Fibroblast of lung (primary cell): ENCODE data around the gene ENOX1. TPM values are rescaled to one million over a fixed set of nuclear protein-coding genes. Genes with fewer than 3 reads are reported as not detected.

ENCODE experiments used
- DNase-seq, 2 donors: peaks; one replicate each; pipeline versions ENCODE4 v3.0.0 to v3.0.0-alpha.2; 2010; ENCODE audit warnings: low read depth in 2 of 2
- H2AFZ ChIP-seq: 2 replicates; pipeline ENCODE4 v1.5.1; 2012; ENCODE audit warnings: low read length, control low read depth, inconsistent platforms
- H3K27ac ChIP-seq: 2 replicates; pipeline ENCODE4 v1.5.1; 2011; ENCODE audit warnings: low read length, control low read depth; ENCODE audit not compliant: insufficient read depth
- H3K27me3 ChIP-seq: 2 replicates; pipeline ENCODE4 v1.5.1; 2011; ENCODE audit warnings: mild to moderate bottlenecking, low read length; ENCODE audit not compliant: control insufficient read depth, insufficient read depth
- H3K36me3 ChIP-seq: 2 replicates; pipeline ENCODE4 v1.5.1; 2011; ENCODE audit warnings: low read length; ENCODE audit not compliant: control insufficient read depth, insufficient read depth
- H3K4me1 ChIP-seq: 2 replicates; pipeline ENCODE4 v1.5.1; 2011; ENCODE audit warnings: low read length; ENCODE audit not compliant: control insufficient read depth, insufficient read depth; ENCODE audit errors: extremely low read depth
- H3K4me2 ChIP-seq: 2 replicates; pipeline ENCODE4 v1.5.1; 2011; ENCODE audit warnings: low read length, control low read depth; ENCODE audit not compliant: insufficient read depth; ENCODE audit errors: extremely low read depth
- H3K4me3 ChIP-seq, 4 experiments: fragments of 200-600 bp in 1 of 4; sonication (generic) in 1 of 4; replicated peaks in 1 of 4; 2 replicates each; pipeline ENCODE4 v1.5.1; 2011 to 2016; ENCODE audit warnings: low read length in 4 of 4, low read depth in 3 of 4, mild to moderate bottlenecking in 3 of 4, control low read depth in 2 of 4, inconsistent platforms in 1 of 4, mixed read lengths in 1 of 4; ENCODE audit not compliant: insufficient read depth in 1 of 4; ENCODE audit errors: control extremely low read depth in 1 of 4
- H3K79me2 ChIP-seq: 2 replicates; pipeline ENCODE4 v1.5.1; 2012; ENCODE audit warnings: mild to moderate bottlenecking, low read length, inconsistent platforms; ENCODE audit not compliant: control insufficient read depth, insufficient read depth
- H3K9ac ChIP-seq: 2 replicates; pipeline ENCODE4 v1.5.1; 2011; ENCODE audit warnings: mild to moderate bottlenecking, low read length, control low read depth; ENCODE audit not compliant: insufficient read depth
- H3K9me3 ChIP-seq: 2 replicates; pipeline ENCODE4 v1.5.1; 2012; ENCODE audit warnings: low read depth, low read length; ENCODE audit not compliant: control insufficient read depth, insufficient read depth
- H4K20me1 ChIP-seq: 2 replicates; pipeline ENCODE4 v1.5.1; 2011; ENCODE audit warnings: low read length; ENCODE audit not compliant: control insufficient read depth, insufficient read depth; ENCODE audit errors: extremely low read depth
- EZH2 ChIP-seq: IDR thresholded peaks from 2 replicates; pipeline ENCODE4 v1.5.1; 2012; ENCODE audit warnings: low read length, control low read depth, mild to moderate bottlenecking; ENCODE audit errors: missing control alignments
- polyA plus RNA-seq, 2 donors: library from polyadenylated mRNA; depleted of rRNA in 1 of 2; stranded (reverse) in 1 of 2; unstranded in 1 of 2; fragments of >200 nt; gene quantifications; 2 replicates each; pipeline ENCODE4 v1.2.1, GENCODE V29; 2011 to 2012; ENCODE audit warnings: missing spikeins in 1 of 2
- total RNA-seq: library from RNA; depleted of rRNA; stranded (reverse); fragments of >200 nt; gene quantifications from 2 replicates; pipeline ENCODE4 v1.2.1, GENCODE V29; 2014
- TF ChIP-seq, protein P1 (sequence below), 2 donors: IDR thresholded peaks in 1 of 2; conservative IDR thresholded peaks in 1 of 2; 1 replicate in 1 of 2; 2 replicates in 1 of 2; pipeline ENCODE4 v1.5.1; 2011 to 2012; ENCODE audit warnings: low read length in 2 of 2, control low read depth in 1 of 2, inconsistent platforms in 1 of 2, low read depth in 1 of 2, mild to moderate bottlenecking in 1 of 2

ENOX1 gene
- total and polyA plus RNA-seq, 2 donors (not counting 1 experiment from before 2014, with no cell fraction given): 3.5 to 7.6 TPM

DNA sequence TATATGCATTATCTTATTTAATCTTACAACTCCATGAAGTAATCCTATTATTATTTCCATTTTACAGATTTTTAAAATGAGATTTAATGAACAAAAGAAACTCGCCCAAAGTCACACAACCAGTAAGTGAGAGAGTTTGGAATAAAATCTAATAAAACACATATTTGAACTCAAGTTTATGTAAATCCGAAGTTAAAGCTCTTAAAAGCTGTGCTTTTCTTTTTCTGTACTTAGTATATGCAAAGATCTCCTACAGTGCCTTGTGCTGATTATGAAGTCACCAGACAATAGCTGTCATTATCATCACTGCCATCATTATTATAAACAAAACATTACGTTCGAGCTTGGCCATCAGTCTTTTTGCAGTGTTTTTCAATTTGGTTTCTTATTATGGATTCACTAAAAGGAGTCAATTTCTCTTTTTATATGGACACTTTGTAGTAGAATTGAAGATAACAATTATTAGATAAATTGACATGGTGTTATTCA, 29.7 kb upstream of the ENOX1 start:
- no peak overlapping the region for H2AFZ ChIP-seq
- H4K20me1 ChIP-seq: no peaks in the 10 kb centered on the region
- peaks cover 3% of the 10 kb centered on the region for H3K4me1 ChIP-seq
- H3K79me2 ChIP-seq: no peaks in the 10 kb centered on the region
- no peak overlapping the region for H3K4me3 ChIP-seq
- no peak for DNase-seq
- H3K9ac ChIP-seq: no peak overlapping the region
- no peak overlapping the region for H3K27ac ChIP-seq
- H3K4me2 ChIP-seq: no peak overlapping the region
- no peaks in the 10 kb centered on the region for H3K9me3 ChIP-seq
- H3K27me3 ChIP-seq: no peaks in the 10 kb centered on the region
- no peaks in the 10 kb centered on the region for H3K36me3 ChIP-seq
- no peak for TF ChIP-seq EZH2
- TF ChIP-seq, protein P1, sequence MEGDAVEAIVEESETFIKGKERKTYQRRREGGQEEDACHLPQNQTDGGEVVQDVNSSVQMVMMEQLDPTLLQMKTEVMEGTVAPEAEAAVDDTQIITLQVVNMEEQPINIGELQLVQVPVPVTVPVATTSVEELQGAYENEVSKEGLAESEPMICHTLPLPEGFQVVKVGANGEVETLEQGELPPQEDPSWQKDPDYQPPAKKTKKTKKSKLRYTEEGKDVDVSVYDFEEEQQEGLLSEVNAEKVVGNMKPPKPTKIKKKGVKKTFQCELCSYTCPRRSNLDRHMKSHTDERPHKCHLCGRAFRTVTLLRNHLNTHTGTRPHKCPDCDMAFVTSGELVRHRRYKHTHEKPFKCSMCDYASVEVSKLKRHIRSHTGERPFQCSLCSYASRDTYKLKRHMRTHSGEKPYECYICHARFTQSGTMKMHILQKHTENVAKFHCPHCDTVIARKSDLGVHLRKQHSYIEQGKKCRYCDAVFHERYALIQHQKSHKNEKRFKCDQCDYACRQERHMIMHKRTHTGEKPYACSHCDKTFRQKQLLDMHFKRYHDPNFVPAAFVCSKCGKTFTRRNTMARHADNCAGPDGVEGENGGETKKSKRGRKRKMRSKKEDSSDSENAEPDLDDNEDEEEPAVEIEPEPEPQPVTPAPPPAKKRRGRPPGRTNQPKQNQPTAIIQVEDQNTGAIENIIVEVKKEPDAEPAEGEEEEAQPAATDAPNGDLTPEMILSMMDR (conservative IDR thresholded peaks at IDR 0.05 in 1 of 2, IDR thresholded peaks at IDR 0.05 in 1 of 2; ENCODE audit: low read depth in 1 of 2, low read length in 2 of 2): no peak

DNA sequence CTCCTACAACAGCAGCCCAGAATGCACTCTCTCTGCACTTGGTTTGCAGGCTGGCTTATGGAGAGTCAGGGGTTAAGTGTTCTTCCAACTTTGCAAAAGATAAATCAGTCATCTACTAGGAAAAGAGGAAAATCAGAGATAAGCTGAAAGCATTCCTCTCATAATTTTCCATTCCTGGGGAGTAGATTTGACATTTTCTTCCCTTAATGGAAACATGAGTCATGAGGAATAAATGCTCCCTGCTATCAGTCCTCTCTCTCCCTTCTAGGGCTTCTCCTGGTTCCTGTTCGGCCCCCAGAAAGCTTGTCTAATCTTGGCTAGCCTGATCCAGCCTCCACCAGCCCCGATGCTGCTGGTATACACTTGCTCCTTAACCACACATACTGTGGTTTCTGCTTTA, 28.4 kb upstream of the ENOX1 start:
- H2AFZ ChIP-seq: peak overlapping the region; percentile 9
- H4K20me1 ChIP-seq: no peaks in the 10 kb centered on the region
- no peaks in the 10 kb centered on the region for H3K27me3 ChIP-seq
- no peaks in the 10 kb centered on the region for H3K9me3 ChIP-seq
- peaks cover 3% of the 10 kb centered on the region for H3K4me1 ChIP-seq
- H3K4me3 ChIP-seq: no peak overlapping the region
- H3K79me2 ChIP-seq: no peaks in the 10 kb centered on the region
- no peaks in the 10 kb centered on the region for H3K36me3 ChIP-seq
- H3K4me2 ChIP-seq: peak overlapping the region; percentile 18
- H3K9ac ChIP-seq: no peak overlapping the region
- peak; percentile 51 to 96 for DNase-seq
- no peak overlapping the region for H3K27ac ChIP-seq
- no peak for TF ChIP-seq EZH2
- TF ChIP-seq, protein P1 (conservative IDR thresholded peaks at IDR 0.05 in 1 of 2, IDR thresholded peaks at IDR 0.05 in 1 of 2; ENCODE audit: low read depth in 1 of 2, low read length in 2 of 2): no peak

DNA sequence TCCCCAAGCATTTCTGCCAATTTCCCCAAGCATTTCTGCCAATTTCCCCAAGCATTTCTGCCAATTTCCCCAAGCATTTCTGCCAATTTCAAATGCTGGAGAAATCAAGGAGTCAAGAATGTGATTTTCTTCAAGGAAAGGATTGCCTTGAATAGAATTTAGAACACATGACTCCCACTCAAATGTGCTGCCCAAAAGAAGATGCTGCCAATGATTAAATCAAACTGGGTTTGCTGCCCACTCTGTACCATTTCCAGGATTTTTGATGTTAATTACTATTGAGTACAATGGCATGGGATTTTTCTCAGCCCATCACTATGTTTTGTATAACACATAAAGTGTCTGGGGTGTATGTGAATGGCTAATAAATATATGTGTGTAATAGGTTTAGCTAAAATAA, 21.9 kb upstream of the ENOX1 start:
- H3K4me3 ChIP-seq: no peak overlapping the region
- no peak overlapping the region for H3K27ac ChIP-seq

More for the DNA sequence above, 21.9 kb upstream of the ENOX1 start:
- H4K20me1 ChIP-seq: no peaks in the 10 kb centered on the region
- H3K9me3 ChIP-seq: no peaks in the 10 kb centered on the region
- no peaks in the 10 kb centered on the region for H3K79me2 ChIP-seq
- no peak overlapping the region for H2AFZ ChIP-seq
- no peak for DNase-seq
- no peaks in the 10 kb centered on the region for H3K27me3 ChIP-seq
- no peaks in the 10 kb centered on the region for H3K36me3 ChIP-seq
- peaks cover 4% of the 10 kb centered on the region for H3K4me1 ChIP-seq
- H3K9ac ChIP-seq: no peak overlapping the region
- H3K4me2 ChIP-seq: no peak overlapping the region
- TF ChIP-seq, protein P1 (conservative IDR thresholded peaks at IDR 0.05 in 1 of 2, IDR thresholded peaks at IDR 0.05 in 1 of 2; ENCODE audit: low read depth in 1 of 2, low read length in 2 of 2): no peak
- no peak for TF ChIP-seq EZH2
